HepG2 (cell line): ENCODE results near the gene IFRD1. TPM values are rescaled to one million over a fixed set of nuclear protein-coding genes. Genes with fewer than 3 reads are reported as not detected.
A peak's percentile ranks its signal among the peaks of the same experiment; 100 is the strongest.
"Not testable (repeated sequence)": the region's sequence is repeated elsewhere in the genome, so short reads cannot be mapped to it uniquely, and the experiment has no call there.

Experiments used
- ATAC-seq: fragments of 200-7000 bp; cut with Tn5 transposase; 3 replicates; pipeline ENCODE4 v1.9.1; 2020; ENCODE audit warnings: mild to moderate bottlenecking, moderate library complexity
- BruUV-seq: library from RNA; stranded (reverse); fragments of 400-500 nt; replicated peaks from 2 replicates; lab custom pipeline; 2021; lab: Mats Ljungman, UMichigan
- CTCF ChIA-PET: fragments of 300-600 bp; formaldehyde crosslinking; extraction: SDS; loops from one replicate; lab custom pipeline; 2021; ENCODE audit warnings: low total read pairs, inconsistent platforms, low intra/inter-chr PET ratio; lab: Yijun Ruan, JAX
- POLR2A ChIA-PET: fragments of 350-600 bp; sonication (Branson Sonifier 250); formaldehyde crosslinking; loops from one replicate; lab custom pipeline; 2020; ENCODE audit warnings: antibody characterized with exemption, inconsistent platforms; lab: Yijun Ruan, JAX
- DNase-seq: peaks from one replicate; pipeline ENCODE4 v3.0.0-alpha.2; 2015; ENCODE audit warnings: low spot score
- FAIRE-seq: peaks from 3 replicates; lab custom pipeline; 2011; peaks lifted over from hg19 to GRCh38; lab: Jason Lieb, UNC
- H2AFZ ChIP-seq: one replicate; pipeline ENCODE4 v1.6.1; 2011; ENCODE audit warnings: low read length, inconsistent platforms
- H3K27ac ChIP-seq: fragments of 300-600 bp; 3 replicates; pipeline ENCODE4 v1.8.0; 2011; ENCODE audit warnings: mixed run types, mild to moderate bottlenecking, mixed read lengths, low read length, inconsistent platforms; ENCODE audit not compliant: insufficient read depth; ENCODE audit errors: extremely low read length
- H3K27me3 ChIP-seq, 2 experiments: fragments of 200-600 bp in 1 of 2; 2 replicates in 1 of 2; 3 replicates in 1 of 2; pipeline versions ENCODE4 v1.6.0 to v1.8.0; 2011; ENCODE audit warnings: low read length in 2 of 2, mild to moderate bottlenecking in 2 of 2, moderate library complexity in 2 of 2, inconsistent platforms in 1 of 2; ENCODE audit not compliant: insufficient read depth in 2 of 2, control insufficient read depth in 1 of 2
- H3K36me3 ChIP-seq, 2 experiments: fragments of 200-600 bp in 1 of 2; replicated peaks in 1 of 2; 2 replicates in 1 of 2; 3 replicates in 1 of 2; pipeline versions ENCODE4 v1.5.1 to v1.8.0; 2011; ENCODE audit warnings: low read length in 2 of 2, inconsistent platforms in 1 of 2; ENCODE audit not compliant: insufficient read depth in 2 of 2, control insufficient read depth in 1 of 2
- H3K4me1 ChIP-seq: 2 replicates; pipeline ENCODE4 v1.5.1; 2012; ENCODE audit warnings: low read length, inconsistent platforms; ENCODE audit not compliant: insufficient read depth
- H3K4me2 ChIP-seq: 2 replicates; pipeline ENCODE4 v1.6.0; 2011; ENCODE audit warnings: low read depth, low read length, inconsistent platforms
- H3K4me3 ChIP-seq, 3 experiments: fragments of 200-600 bp in 1 of 3; sonication (generic), shearing (Covaris generic) in 1 of 3; replicated peaks in 1 of 3; 2 replicates each; pipeline ENCODE4 v1.5.1; 2011 to 2016; ENCODE audit warnings: low read length in 3 of 3, inconsistent platforms in 2 of 3, low read depth in 2 of 3, mild to moderate bottlenecking in 2 of 3, control low read depth in 1 of 3, mixed read lengths in 1 of 3; ENCODE audit not compliant: insufficient read depth in 1 of 3
- H3K79me2 ChIP-seq: one replicate; pipeline ENCODE4 v1.6.1; 2011; ENCODE audit warnings: low read length, inconsistent platforms; ENCODE audit not compliant: insufficient read depth
- H3K9ac ChIP-seq: 2 replicates; pipeline ENCODE4 v1.6.0; 2011; ENCODE audit warnings: mild to moderate bottlenecking, low read depth, low read length, inconsistent platforms; ENCODE audit not compliant: insufficient read depth
- H3K9me3 ChIP-seq: 2 replicates; pipeline ENCODE4 v1.5.1; 2012; ENCODE audit warnings: mild to moderate bottlenecking, low read length
- H4K20me1 ChIP-seq: 2 replicates; pipeline ENCODE4 v1.6.0; 2011; ENCODE audit warnings: inconsistent platforms, mild to moderate bottlenecking, low read length, moderate library complexity; ENCODE audit not compliant: insufficient read depth
- CREB1 ChIP-seq, 2 experiments: fragments of 450-650 bp in 1 of 2; IDR thresholded peaks; 2 replicates each; pipeline ENCODE4 v1.6.1; 2016 to 2017; ENCODE audit warnings: control low read depth in 1 of 2, mild to moderate bottlenecking in 1 of 2, missing compliant biosample characterization in 1 of 2, missing genetic modification characterization in 1 of 2
- POLR2A ChIP-seq, 2 experiments: IDR thresholded peaks; 2 replicates each; pipeline ENCODE4 v1.6.1; 2011; ENCODE audit warnings: low read depth in 2 of 2, low read length in 2 of 2, mild to moderate bottlenecking in 1 of 2, moderate library complexity in 1 of 2; ENCODE audit not compliant: insufficient read depth in 1 of 2
- SAP130 ChIP-seq: IDR thresholded peaks from 2 replicates; pipeline ENCODE4 v1.6.1; 2016; ENCODE audit warnings: low read depth
- SMC3 ChIP-seq: IDR thresholded peaks from 2 replicates; pipeline ENCODE4 v1.6.1; 2011; ENCODE audit warnings: low read length, improper control_type of control experiment
- SRF ChIP-seq: IDR thresholded peaks from 2 replicates; pipeline ENCODE4 v1.6.1; 2011; ENCODE audit warnings: mild to moderate bottlenecking, low read depth, low read length, moderate library complexity
- STAG1 ChIP-seq: sonication (generic); formaldehyde crosslinking; IDR thresholded peaks from 2 replicates; pipeline ENCODE4 v1.4.0; 2020; ENCODE audit warnings: missing genetic modification reagents
- TEAD3 ChIP-seq: optimal IDR thresholded peaks from 2 replicates; pipeline ENCODE3; 2016; ENCODE audit warnings: borderline replicate concordance
- ZFX ChIP-seq: sonication (generic); formaldehyde crosslinking; IDR thresholded peaks from 2 replicates; pipeline ENCODE4 v1.4.0; 2020; ENCODE audit warnings: mild to moderate bottlenecking, low read depth, missing genetic modification reagents, moderate library complexity
- WGBS: methylation state at CpG from one replicate; pipeline ENCODE4 v1.1.6; 2017; ENCODE audit warnings: low lambda C conversion rate; 5-methylcytosine and 5-hydroxymethylcytosine counted together
- in situ Hi-C: cut with HindIII; loops from 2 replicates; pipeline ENCODE4 v1.10.0; 2017; ENCODE audit warnings: low pct_unique_long_range_greater_than_20kb; ENCODE audit not compliant: extremely low pct_ligation_motif_present
- intact Hi-C: fragments of 100-400 bp; cut with micrococcal nuclease; formaldehyde crosslinking; loops from one replicate; pipeline ENCODE4 v1.10.0; 2022; ENCODE audit not compliant: unreplicated experiment
- polyA plus RNA-seq, 8 experiments: library from polyadenylated mRNA; depleted of rRNA in 3 of 8; stranded (reverse) in 7 of 8; unstranded in 1 of 8; fragments of >200 nt; fragmentation: Illumina TruSeq in 4 of 8; extraction: Trizol in 4 of 8; gene quantifications; 2 replicates each; pipeline versions ENCODE4 v1.2.1 to v1.2.3, GENCODE V29; 2011 to 2016; ENCODE audit warnings: low read depth in 4 of 8, missing spikeins in 1 of 8, mixed read lengths in 1 of 8; ENCODE audit not compliant: insufficient read depth in 1 of 8
- total RNA-seq, 5 experiments: library from RNA; depleted of rRNA; stranded (reverse); fragments of >200 nt; fragmentation: Illumina TruSeq; extraction: Trizol; gene quantifications; 2 replicates each; pipeline ENCODE4 v1.2.3, GENCODE V29; 2016; ENCODE audit warnings: low read depth in 1 of 5
- TF ChIP-seq, protein P1 (sequence below): IDR thresholded peaks from 2 replicates; pipeline ENCODE4 v1.6.1; 2016; ENCODE audit warnings: low read depth

Gene IFRD1
- total and polyA plus RNA-seq, 2 of the 13 experiments (the other 11 are each of a cell fraction or from before 2014, with no cell fraction given) = 50.9 to 55.5 TPM

DNA sequence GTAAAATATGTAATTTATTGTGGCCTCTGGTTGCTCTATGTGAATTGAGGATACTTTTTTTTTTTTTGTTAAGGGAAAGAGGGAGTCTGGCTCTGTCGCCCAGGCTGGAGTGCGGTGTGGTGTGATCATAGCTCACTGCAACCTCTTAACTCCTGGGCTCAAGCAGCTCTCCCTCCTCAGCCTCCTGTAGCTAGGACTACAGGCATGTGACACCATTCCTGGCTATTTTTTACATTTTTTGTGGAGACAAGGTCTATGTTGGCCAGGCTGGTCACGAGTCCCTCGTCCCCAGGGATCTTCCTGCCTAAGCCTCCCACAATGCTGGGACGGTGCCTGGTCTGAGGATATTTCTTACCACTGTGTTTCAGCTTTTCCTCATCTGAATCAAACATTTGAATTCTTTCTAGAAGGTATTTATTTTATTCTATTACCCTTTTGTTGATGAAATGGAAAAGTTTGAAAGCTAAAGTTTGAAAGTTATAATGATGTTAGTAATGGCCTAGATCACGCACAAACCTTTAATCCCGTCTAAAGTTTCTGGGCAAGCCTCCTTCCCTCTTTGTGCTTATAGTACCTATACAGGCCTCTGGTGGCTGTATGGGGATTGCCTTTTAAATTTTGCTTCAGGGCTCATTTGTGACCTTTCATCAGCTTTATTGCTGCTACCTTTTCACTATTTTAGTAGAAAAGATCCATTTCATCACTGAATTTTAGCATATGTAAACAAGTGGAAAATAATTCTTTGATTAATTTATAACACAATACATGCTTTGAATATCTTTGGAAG is 2.0 kb downstream of the IFRD1 start (continued):
- TF ChIP-seq STAG1 (CRISPR knock-in tag) (peak; percentile 39), SMC3 (0 out of 2 replicates have a peak, but pooled peaks have one; percentile 9), POLR2A (IDR thresholded peaks at IDR 0.05; ENCODE audit: insufficient read depth in 1 of 2, low read depth in 2 of 2, low read length in 2 of 2) (0 out of 4 replicates have a peak, but pooled peaks of 1 of the 2 experiments have one; percentile 27), SAP130 (CRISPR knock-in tag) (peak; percentile 26; the same call in 1 of the 2 replicates), ZFX (CRISPR knock-in tag) (peak; percentile 24; the same call in 1 of the 2 replicates), TEAD3 (CRISPR knock-in tag) (peak; percentile 22), SRF (no peak)

DNA sequence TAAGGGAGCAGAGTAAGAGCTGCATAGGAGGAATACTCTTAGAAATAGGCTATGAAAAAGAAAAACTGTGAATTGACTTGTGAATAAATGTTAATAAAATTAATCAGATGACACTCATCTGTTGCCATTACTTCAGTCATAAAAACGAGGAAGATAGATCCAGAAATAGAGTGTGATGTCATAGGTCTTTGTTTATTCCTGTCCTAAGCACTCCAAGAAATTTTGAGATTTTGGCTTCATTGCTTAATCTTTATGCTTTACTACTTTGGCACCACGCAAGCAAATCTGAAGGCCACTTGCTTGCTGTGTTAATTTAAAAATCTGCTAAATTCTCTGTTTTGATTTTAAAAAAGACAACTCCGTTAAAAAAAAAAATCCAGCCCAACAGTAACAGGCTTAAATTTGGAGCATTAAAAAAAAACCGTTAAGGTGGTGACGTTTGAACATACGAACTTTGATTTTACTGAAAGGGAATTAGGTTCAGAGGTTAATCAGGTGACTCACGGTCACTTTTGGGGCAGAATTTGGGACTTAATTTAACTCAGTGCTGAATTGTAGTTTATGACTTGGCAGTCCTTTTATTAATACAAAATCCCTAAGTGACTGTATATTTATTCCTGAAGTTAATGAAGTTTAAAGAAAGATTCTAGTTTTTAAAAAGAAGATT is 3.4 kb downstream of the IFRD1 start:
- TF ChIP-seq ZFX (CRISPR knock-in tag) = no peak
- TF ChIP-seq, protein P1, sequence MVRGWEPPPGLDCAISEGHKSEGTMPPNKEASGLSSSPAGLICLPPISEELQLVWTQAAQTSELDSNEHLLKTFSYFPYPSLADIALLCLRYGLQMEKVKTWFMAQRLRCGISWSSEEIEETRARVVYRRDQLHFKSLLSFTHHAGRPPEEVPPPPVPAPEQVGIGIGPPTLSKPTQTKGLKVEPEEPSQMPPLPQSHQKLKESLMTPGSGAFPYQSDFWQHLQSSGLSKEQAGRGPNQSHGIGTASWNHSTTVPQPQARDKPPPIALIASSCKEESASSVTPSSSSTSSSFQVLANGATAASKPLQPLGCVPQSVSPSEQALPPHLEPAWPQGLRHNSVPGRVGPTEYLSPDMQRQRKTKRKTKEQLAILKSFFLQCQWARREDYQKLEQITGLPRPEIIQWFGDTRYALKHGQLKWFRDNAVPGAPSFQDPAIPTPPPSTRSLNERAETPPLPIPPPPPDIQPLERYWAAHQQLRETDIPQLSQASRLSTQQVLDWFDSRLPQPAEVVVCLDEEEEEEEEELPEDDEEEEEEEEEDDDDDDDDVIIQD (CRISPR knock-in tag) = peak; percentile 23; the same call in 1 of the 2 replicates
- peak; percentile 67 for TF ChIP-seq CREB1 (IDR thresholded peaks at IDR 0.05)
- TF ChIP-seq CREB1 (CRISPR knock-in tag; IDR thresholded peaks at IDR 0.05) = no peak
- TF ChIP-seq, all 625 proteins: peak for 2
- no TSS peak for BruUV-seq
- Histone ChIP-seq H3K9me3 (no peaks in the 10 kb centered on the region), H3K4me2 (peak overlapping the region; percentile 88), H3K36me3 (peaks cover 6 to 26% of the 10 kb centered on the region in 2 experiments; a peak in 4 of 5 replicates), H3K4me1 (peaks cover 32% of the 10 kb centered on the region), H3K27me3 (no peaks in the 10 kb centered on the region; a peak in 1 of 5 replicates), H2AFZ (no peak overlapping the region), H4K20me1 (peaks cover 21% of the 10 kb centered on the region), H3K79me2 (peaks cover 50% of the 10 kb centered on the region), H3K27ac (no peak overlapping the region), H3K9ac (no peak overlapping the region; the same call in 1 of the 2 replicates), H3K4me3 (peak overlapping the region in 2 of 3 experiments; percentile 97 to 98; a peak in 2 of 6 replicates)
- 52% methylated on average over 7 of the region's 7 CpGs for WGBS
- ATAC-seq (no peak), FAIRE-seq (no peak), DNase-seq (no peak)
- CTCF ChIA-PET = no interaction called here
- in situ Hi-C loops = no loop called here
- intact Hi-C loops = no loop called here
- POLR2A ChIA-PET = interaction anchor here (4.8 kb wide), 1 partner anchor 32 kb away, joined by 64 read pairs; no protein-coding TSS in a partner anchor

DNA sequence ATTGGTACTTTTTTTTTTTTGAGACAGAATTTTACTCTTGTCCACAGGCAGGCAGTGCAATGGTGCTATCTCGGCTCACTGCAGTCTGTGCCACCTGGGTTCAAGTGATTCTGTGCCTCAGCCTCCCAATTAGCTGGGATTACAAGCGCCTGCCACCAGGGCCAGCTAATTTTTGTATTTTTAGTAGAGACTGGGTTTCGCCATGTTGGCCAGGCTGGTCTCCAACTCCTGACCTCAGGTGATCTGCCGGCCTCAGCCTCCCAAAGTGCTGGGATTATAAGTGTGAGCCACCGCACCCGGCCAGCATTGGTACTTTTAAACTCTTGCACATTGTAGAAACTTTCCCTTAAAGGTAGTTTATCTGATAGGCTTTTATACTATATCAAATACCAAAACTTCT is 3.9 kb downstream of the IFRD1 start:
- CTCF ChIA-PET = not testable (repeated sequence)
- 91% methylated on average over 6 of the region's 6 CpGs for WGBS
- H3K4me2 ChIP-seq = 0 out of 2 replicates have a peak overlapping the region, but pooled peaks have one; percentile 88

More for the DNA sequence above, 3.9 kb downstream of the IFRD1 start:
- H3K9me3 ChIP-seq, H3K27ac ChIP-seq, DNase-seq, H3K4me3 ChIP-seq, POLR2A ChIA-PET, H3K9ac ChIP-seq, BruUV-seq, ATAC-seq, H3K27me3 ChIP-seq, in situ Hi-C loops, intact Hi-C loops, FAIRE-seq, H2AFZ ChIP-seq: not testable (repeated sequence)
- peaks cover 21% of the 10 kb centered on the region for H4K20me1 ChIP-seq
- H3K36me3 ChIP-seq = peaks cover 6 to 31% of the 10 kb centered on the region in 2 experiments; a peak in 4 of 5 replicates
- peaks cover 50% of the 10 kb centered on the region for H3K79me2 ChIP-seq
- peaks cover 27% of the 10 kb centered on the region for H3K4me1 ChIP-seq
